Retinal pigment epithelial cell (primary cell): ENCODE results near the gene STX3.

Experiments
- DNase-seq: peaks from one replicate; pipeline ENCODE4 v3.0.0-alpha.2; 2010; ENCODE audit warnings: low read depth
- H3K4me3 ChIP-seq: 2 replicates; pipeline ENCODE4 v1.5.1; 2011; ENCODE audit warnings: mild to moderate bottlenecking, low read length, control low read depth, moderate library complexity
- TF ChIP-seq, protein P1 (sequence below): conservative IDR thresholded peaks from 2 replicates; pipeline ENCODE4 v1.5.1; 2011; ENCODE audit warnings: low read depth, low read length, control low read depth, inconsistent platforms

The STX3 gene

GRCh38 chr11:59716051-59716450 is 39.1 kb upstream of the STX3 start:
- no peak overlapping the region for H3K4me3 ChIP-seq
- TF ChIP-seq, protein P1, sequence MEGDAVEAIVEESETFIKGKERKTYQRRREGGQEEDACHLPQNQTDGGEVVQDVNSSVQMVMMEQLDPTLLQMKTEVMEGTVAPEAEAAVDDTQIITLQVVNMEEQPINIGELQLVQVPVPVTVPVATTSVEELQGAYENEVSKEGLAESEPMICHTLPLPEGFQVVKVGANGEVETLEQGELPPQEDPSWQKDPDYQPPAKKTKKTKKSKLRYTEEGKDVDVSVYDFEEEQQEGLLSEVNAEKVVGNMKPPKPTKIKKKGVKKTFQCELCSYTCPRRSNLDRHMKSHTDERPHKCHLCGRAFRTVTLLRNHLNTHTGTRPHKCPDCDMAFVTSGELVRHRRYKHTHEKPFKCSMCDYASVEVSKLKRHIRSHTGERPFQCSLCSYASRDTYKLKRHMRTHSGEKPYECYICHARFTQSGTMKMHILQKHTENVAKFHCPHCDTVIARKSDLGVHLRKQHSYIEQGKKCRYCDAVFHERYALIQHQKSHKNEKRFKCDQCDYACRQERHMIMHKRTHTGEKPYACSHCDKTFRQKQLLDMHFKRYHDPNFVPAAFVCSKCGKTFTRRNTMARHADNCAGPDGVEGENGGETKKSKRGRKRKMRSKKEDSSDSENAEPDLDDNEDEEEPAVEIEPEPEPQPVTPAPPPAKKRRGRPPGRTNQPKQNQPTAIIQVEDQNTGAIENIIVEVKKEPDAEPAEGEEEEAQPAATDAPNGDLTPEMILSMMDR, result no peak
- DNase-seq, result no peak

DNA sequence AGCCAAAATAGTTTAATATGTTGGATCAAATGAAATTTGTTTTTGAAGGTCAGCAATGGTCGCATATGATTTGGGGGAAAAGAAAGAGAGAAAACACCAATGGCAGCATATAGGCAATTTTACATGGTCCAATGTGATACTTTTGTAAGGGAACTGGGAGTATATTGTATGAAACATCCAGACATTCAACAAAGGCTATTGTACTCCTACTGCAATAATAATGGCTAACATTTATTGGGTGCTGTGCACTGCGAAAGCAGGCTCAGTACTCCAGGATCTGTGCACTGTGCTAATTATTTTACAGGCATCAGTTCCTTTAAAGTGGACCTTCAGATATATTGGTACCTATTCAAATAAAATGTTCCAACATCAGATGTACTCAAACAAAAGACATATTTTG is 35.6 kb upstream of the STX3 start:
- no peak overlapping the region for H3K4me3 ChIP-seq
- DNase-seq, result no peak

DNA sequence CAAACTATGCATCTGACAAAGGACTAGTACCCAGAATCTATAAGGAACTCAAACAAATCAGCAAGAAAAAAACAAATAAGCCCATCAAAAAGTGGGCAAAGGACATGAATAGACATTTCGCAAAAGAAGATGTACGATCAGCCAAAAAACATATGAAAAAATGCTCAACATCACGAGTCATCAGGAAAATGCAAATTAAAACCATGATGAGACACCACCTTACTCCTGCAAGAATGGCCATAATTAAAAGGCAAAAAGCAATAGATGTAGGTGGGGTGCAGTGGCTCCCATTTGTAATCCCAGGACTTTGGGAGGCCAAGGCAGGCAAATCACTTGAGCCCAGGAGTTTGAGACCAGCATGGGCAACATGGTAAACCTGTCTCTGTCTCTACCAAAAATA is 31.1 kb upstream of the STX3 start:
- no peak for DNase-seq
- H3K4me3 ChIP-seq, result no peak overlapping the region
- TF ChIP-seq, protein P1, result no peak

More for the DNA sequence above, 35.6 kb upstream of the STX3 start:
- TF ChIP-seq, protein P1, result no peak

DNA sequence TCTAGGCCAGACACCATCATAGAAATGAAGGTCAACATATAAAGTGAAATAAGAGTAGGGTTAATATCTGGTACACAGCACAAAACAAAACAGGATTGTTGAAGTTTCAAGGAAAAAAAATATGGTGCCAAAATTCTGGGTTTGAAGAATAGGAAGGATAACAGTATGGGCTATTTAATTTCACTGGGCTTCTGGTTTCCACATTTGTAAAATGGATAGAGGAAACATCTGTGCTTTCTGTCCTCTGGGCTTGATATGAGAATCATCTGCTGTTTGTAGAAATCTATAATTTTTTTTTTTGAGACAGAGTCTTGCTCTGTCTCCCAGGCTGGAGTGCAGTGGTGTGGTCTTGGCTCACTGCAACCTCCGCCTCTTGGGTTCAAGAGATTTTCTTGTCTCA is 27.8 kb upstream of the STX3 start:
- no peak overlapping the region for H3K4me3 ChIP-seq
- DNase-seq, result no peak
- TF ChIP-seq, protein P1, result no peak

DNA sequence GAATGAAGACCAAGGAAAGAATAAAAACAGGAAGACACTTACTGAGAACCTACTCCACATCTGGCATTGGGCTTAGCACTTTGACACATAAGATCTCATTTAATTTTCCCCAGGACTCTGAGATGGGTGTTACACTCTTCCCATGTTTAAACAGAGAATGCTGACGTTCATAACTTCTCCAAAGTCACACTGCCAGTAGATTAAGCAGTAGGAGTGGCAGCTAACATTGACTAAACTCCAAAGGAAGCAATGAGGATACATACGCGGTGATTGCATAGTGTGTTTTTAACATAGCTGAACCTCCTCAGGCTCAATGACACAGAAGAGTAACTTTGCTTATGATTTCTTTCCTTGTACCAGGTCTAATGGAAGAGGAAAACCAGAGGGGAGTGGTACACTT is 27.0 kb upstream of the STX3 start:
- DNase-seq, result no peak
- TF ChIP-seq, protein P1, result no peak
- no peak overlapping the region for H3K4me3 ChIP-seq

DNA sequence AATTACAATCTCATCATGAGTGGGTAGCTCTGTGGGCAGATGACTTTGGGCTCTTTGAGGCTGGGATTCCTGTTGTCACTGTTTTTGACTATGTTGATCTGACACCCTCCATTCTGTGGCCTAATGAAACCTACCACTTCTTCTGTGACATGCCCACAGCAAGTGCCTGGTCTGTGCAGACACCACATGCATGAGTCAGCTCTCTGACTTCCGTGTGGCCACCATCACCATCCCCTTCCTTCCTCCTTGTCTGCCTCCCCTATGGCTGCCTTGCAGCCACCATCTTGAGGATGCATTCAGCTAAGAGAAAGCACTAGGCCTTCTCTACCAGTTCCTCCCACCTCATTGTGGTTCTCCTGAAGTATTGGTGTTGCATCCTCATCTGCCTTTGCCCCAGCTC is 26.3 kb upstream of the STX3 start:
- no peak for DNase-seq
- TF ChIP-seq, protein P1, result no peak

GRCh38 chr11:59729834-59730233 is 25.3 kb upstream of the STX3 start:
- TF ChIP-seq, protein P1, result no peak
- H3K4me3 ChIP-seq, result no peak overlapping the region
- DNase-seq, result no peak

More for the DNA sequence above, 26.3 kb upstream of the STX3 start:
- H3K4me3 ChIP-seq, result no peak overlapping the region
